T-helper 17 cell (primary cell): Measurements from ENCODE around the gene KRTAP4-3. TPM values are rescaled to one million over a fixed set of nuclear protein-coding genes. Genes with fewer than 3 reads are reported as not detected.
"Not testable (repeated sequence)": the region's sequence is repeated elsewhere in the genome, so short reads cannot be mapped to it uniquely, and the experiment has no call there.

ENCODE experiments used
- ATAC-seq: fragments of 150-1000 bp; cut with Tn5 transposase; 2 replicates; pipeline ENCODE4 v1.10.0; 2021; ENCODE audit warnings: mild to moderate bottlenecking, moderate library complexity
- DNase-seq, 3 donors: peaks; one replicate each; pipeline versions ENCODE4 v3.0.0 to v3.0.0-alpha.2; 2020 to 2021
- H3K9me3 ChIP-seq: one replicate; pipeline ENCODE4 v1.7.0; 2013; ENCODE audit warnings: low read length, mild to moderate bottlenecking; ENCODE audit not compliant: control insufficient read depth, poor library complexity, severe bottlenecking
- H3K27ac Mint-ChIP-seq: one replicate; pipeline ENCODE4 v1.8.0; 2022; ENCODE audit warnings: mild to moderate bottlenecking, moderate library complexity, mixed read lengths
- H3K27me3 Mint-ChIP-seq: one replicate; pipeline ENCODE4 v1.8.0; 2022; ENCODE audit warnings: mixed read lengths
- H3K36me3 Mint-ChIP-seq: one replicate; pipeline ENCODE4 v1.8.0; 2022; ENCODE audit warnings: low read depth, mixed read lengths
- H3K4me1 Mint-ChIP-seq: one replicate; pipeline ENCODE4 v1.8.0; 2022; ENCODE audit warnings: mild to moderate bottlenecking, mixed read lengths
- H3K4me3 Mint-ChIP-seq: one replicate; pipeline ENCODE4 v1.8.0; 2022; ENCODE audit warnings: mild to moderate bottlenecking, moderate library complexity, mixed read lengths
- total RNA-seq, 4 donors: library from RNA in 2 of 4; stranded (reverse) in 2 of 4; gene quantifications; one replicate each; pipeline ENCODE4 v1.2.3 and lab custom pipeline; 2022 to 2026

KRTAP4-3 gene
- total RNA-seq, 2 donors from 2014 or later = not detected

- Mint-ChIP-seq H3K4me1 (peaks cover 5% of the 10 kb centered on the region), H3K4me3 (no peak overlapping the region), H3K27me3 (peaks cover 5% of the 10 kb centered on the region), H3K27ac (no peak overlapping the region), H3K36me3 (no peaks in the 10 kb centered on the region)
- peaks cover 5% of the 10 kb centered on the region for H3K9me3 ChIP-seq
- no peak for ATAC-seq
- DNase-seq = no peak
These were observed 22.8 kb downstream of the KRTAP4-3 start for GRCh38 chr17:41145261-41145660.

- Mint-ChIP-seq H3K27ac (no peak overlapping the region), H3K27me3 (peaks cover 5% of the 10 kb centered on the region), H3K4me3 (no peak overlapping the region), H3K4me1 (peaks cover 5% of the 10 kb centered on the region), H3K36me3 (no peaks in the 10 kb centered on the region)
- peaks cover 5% of the 10 kb centered on the region for H3K9me3 ChIP-seq
- ATAC-seq (no peak), DNase-seq (no peak)
These were observed 23.2 kb downstream of the KRTAP4-3 start for GRCh38 chr17:41144846-41145245.

GRCh38 chr17:41141361-41141760 is 26.7 kb downstream of the KRTAP4-3 start:
- Mint-ChIP-seq H3K36me3 (peaks cover 5% of the 10 kb centered on the region), H3K4me1 (peaks cover 2% of the 10 kb centered on the region), H3K27ac (no peak overlapping the region), H3K4me3 (no peak overlapping the region), H3K27me3 (no peaks in the 10 kb centered on the region)
- peaks cover 5% of the 10 kb centered on the region for H3K9me3 ChIP-seq
- no peak for ATAC-seq
- DNase-seq = no peak

GRCh38 chr17:41140360-41141131 is 27.5 kb downstream of the KRTAP4-3 start, which contains the start of gene KRTAP4-6:
KRTAP4-6 (minus strand) TSS chr17:41140544; CDS start chr17:41140487, 57 bp downstream.
- H3K27me3 Mint-ChIP-seq = no peaks in the 10 kb centered on the region
- ATAC-seq = no peak
- peaks cover 5% of the 10 kb centered on the region for H3K36me3 Mint-ChIP-seq
- no peak for DNase-seq
- H3K4me1 Mint-ChIP-seq = peaks cover 2% of the 10 kb centered on the region
- H3K9me3 ChIP-seq = peaks cover 5% of the 10 kb centered on the region
- no peak within 1 kb of the TSS for H3K27ac Mint-ChIP-seq
- H3K4me3 Mint-ChIP-seq = no peak within 1 kb of the TSS

- H3K4me1 Mint-ChIP-seq, H3K36me3 Mint-ChIP-seq, DNase-seq, H3K27ac Mint-ChIP-seq, H3K4me3 Mint-ChIP-seq, H3K9me3 ChIP-seq, ATAC-seq, H3K27me3 Mint-ChIP-seq: not testable (repeated sequence)
These were observed 28.2 kb downstream of the KRTAP4-3 start for GRCh38 chr17:41139865-41140264.

- peaks cover 2% of the 10 kb centered on the region for H3K36me3 Mint-ChIP-seq
- H3K4me3 Mint-ChIP-seq = no peak overlapping the region
- H3K9me3 ChIP-seq = no peaks in the 10 kb centered on the region
- H3K4me1 Mint-ChIP-seq = peaks cover 12% of the 10 kb centered on the region
- no peak for DNase-seq
- H3K27me3 Mint-ChIP-seq = no peaks in the 10 kb centered on the region
- peak overlapping the region; percentile 63 for H3K27ac Mint-ChIP-seq
- peak; percentile 45 for ATAC-seq
These were observed 33.9 kb downstream of the KRTAP4-3 start for GRCh38 chr17:41133880-41134735.

- H3K4me1 Mint-ChIP-seq = peaks cover 12% of the 10 kb centered on the region
- DNase-seq (no peak), ATAC-seq (no peak)
- no peak overlapping the region for H3K27ac Mint-ChIP-seq
- H3K36me3 Mint-ChIP-seq = no peaks in the 10 kb centered on the region
- H3K27me3 Mint-ChIP-seq = no peaks in the 10 kb centered on the region
- no peak overlapping the region for H3K4me3 Mint-ChIP-seq
- H3K9me3 ChIP-seq = no peaks in the 10 kb centered on the region
These were observed 36.0 kb downstream of the KRTAP4-3 start for GRCh38 chr17:41131979-41132378.

GRCh38 chr17:41127371-41127770 is 40.6 kb downstream of the KRTAP4-3 start:
- H3K4me1 Mint-ChIP-seq = peaks cover 28% of the 10 kb centered on the region
- H3K27me3 Mint-ChIP-seq = no peaks in the 10 kb centered on the region
- H3K27ac Mint-ChIP-seq = no peak overlapping the region
- ATAC-seq (no peak), DNase-seq (no peak)
- no peak overlapping the region for H3K4me3 Mint-ChIP-seq
- no peaks in the 10 kb centered on the region for H3K9me3 ChIP-seq
- H3K36me3 Mint-ChIP-seq = no peaks in the 10 kb centered on the region

GRCh38 chr17:41126412-41126811 is 41.6 kb downstream of the KRTAP4-3 start:
- H3K27me3 Mint-ChIP-seq = no peaks in the 10 kb centered on the region
- no peak for ATAC-seq
- peaks cover 25% of the 10 kb centered on the region for H3K4me1 Mint-ChIP-seq

GRCh38 chr17:41125064-41125463 is 43.0 kb downstream of the KRTAP4-3 start:
- Mint-ChIP-seq H3K27me3 (no peaks in the 10 kb centered on the region), H3K4me3 (peak overlapping the region; percentile 36), H3K27ac (peak overlapping the region; percentile 66), H3K4me1 (peaks cover 27% of the 10 kb centered on the region), H3K36me3 (no peaks in the 10 kb centered on the region)
- ATAC-seq (no peak), DNase-seq (no peak)
- H3K9me3 ChIP-seq = no peaks in the 10 kb centered on the region

More at GRCh38 chr17:41126412-41126811, 41.6 kb downstream of the KRTAP4-3 start:
- DNase-seq = no peak
- no peaks in the 10 kb centered on the region for H3K9me3 ChIP-seq
- H3K4me3 Mint-ChIP-seq = no peak overlapping the region
- H3K27ac Mint-ChIP-seq = no peak overlapping the region
- no peaks in the 10 kb centered on the region for H3K36me3 Mint-ChIP-seq

GRCh38 chr17:41123991-41124371 is 44.0 kb downstream of the KRTAP4-3 start, which contains the start of gene KRTAP4-12:
KRTAP4-12 (minus strand) TSS chr17:41124182; CDS start chr17:41124122, 60 bp downstream.
- peak within 1 kb of the TSS; percentile 80 for H3K4me3 Mint-ChIP-seq
- not testable (repeated sequence) for DNase-seq, H3K9me3 ChIP-seq, H3K27me3 Mint-ChIP-seq, ATAC-seq, H3K36me3 Mint-ChIP-seq
- H3K27ac Mint-ChIP-seq = peak within 1 kb of the TSS; percentile 66
- H3K4me1 Mint-ChIP-seq = peaks cover 27% of the 10 kb centered on the region

GRCh38 chr17:41123292-41123990 is 44.6 kb downstream of the KRTAP4-3 start:
- not testable (repeated sequence) for H3K27me3 Mint-ChIP-seq, H3K36me3 Mint-ChIP-seq, ATAC-seq, H3K9me3 ChIP-seq, DNase-seq
- Mint-ChIP-seq H3K4me1 (peaks cover 27% of the 10 kb centered on the region), H3K4me3 (peak overlapping the region; percentile 80), H3K27ac (peak overlapping the region; percentile 25)

- H3K9me3 ChIP-seq = no peaks in the 10 kb centered on the region
- Mint-ChIP-seq H3K36me3 (peaks cover 6% of the 10 kb centered on the region), H3K4me1 (peaks cover 27% of the 10 kb centered on the region), H3K27me3 (peaks cover 9% of the 10 kb centered on the region), H3K4me3 (no peak overlapping the region), H3K27ac (no peak overlapping the region)
- ATAC-seq (no peak), DNase-seq (no peak)
These were observed 46.3 kb downstream of the KRTAP4-3 start for GRCh38 chr17:41121742-41122141.
